GM18502 (cell line): Measurements from ENCODE around the gene RIIAD1.

Experiments used
- ATAC-seq: cut with Tn5 transposase; IDR thresholded peaks from one replicate; pipeline ENCODE4 v1.9.1; 2021; ENCODE audit warnings: mild to moderate bottlenecking; ENCODE audit not compliant: unreplicated experiment, poor library complexity

The RIIAD1 gene

DNA sequence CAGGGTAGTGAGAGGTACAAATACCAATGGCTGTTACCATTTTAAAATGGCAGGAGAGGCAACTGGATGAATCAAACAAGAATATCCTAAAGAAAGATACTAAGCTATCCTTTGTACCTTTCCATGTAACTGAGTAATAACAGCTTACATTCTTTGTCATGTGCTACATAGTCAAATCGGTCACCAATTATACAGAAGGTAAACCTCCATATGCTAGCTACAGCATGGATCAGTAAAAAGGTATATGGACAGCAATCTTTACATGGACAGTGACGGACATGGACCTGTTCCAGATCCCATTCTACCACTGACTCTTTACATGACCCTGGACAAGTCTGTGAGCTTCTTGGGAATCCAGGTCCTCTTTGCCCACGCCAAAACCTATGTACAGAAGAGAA lies 55.3 kb downstream of the RIIAD1 start:
- ATAC-seq: no peak

DNA sequence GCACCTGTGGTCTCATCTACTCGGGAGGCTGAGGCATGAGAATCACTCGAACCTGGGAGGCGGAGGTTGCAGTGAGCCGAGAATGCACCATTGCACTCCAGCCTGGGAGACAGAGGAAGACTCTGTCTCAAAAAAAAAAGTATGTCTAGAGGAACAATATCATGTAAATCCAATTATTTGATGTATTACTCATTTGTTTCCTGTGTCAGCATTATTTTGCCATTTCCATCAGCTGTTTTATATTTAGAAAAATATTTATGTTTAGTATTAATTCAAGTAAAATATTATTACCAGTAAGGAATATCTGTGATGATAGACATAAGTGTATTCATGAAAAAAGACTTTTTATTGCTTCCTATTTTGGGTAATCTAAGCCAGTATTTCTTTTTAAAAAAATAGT lies 56.0 kb downstream of the RIIAD1 start:
- ATAC-seq: no peak
